ENCODE data around the gene SLC3A2.
"Not testable (repeated sequence)": the region's sequence is repeated elsewhere in the genome, so short reads cannot be mapped to it uniquely, and the experiment has no call there.

GRCh38 chr11:62840721-62841360 lies 39.9 kb upstream of the SLC3A2 start:
- TF ChIP-seq CTCF, EP300, POLR2A (IDR thresholded peaks at IDR 0.05): not testable (repeated sequence)
- TF ChIP-seq POLR2AphosphoS5 (IDR thresholded peaks at IDR 0.05), result peak; percentile 8 to 12

Measured in upper lobe of left lung (tissue), 4 donors.